DMS 273 (cell line): ENCODE data around the gene RBM22.
A peak's percentile ranks its signal among the peaks of the same experiment; 100 is the strongest.

Source experiments
- DNase-seq: peaks from one replicate; lab custom pipeline; 2025; ENCODE audit not compliant: unreplicated experiment; lab: John Stamatoyannopoulos, UW

RBM22 gene

GRCh38 chr5:150672884-150673275 is 28.0 kb downstream of the RBM22 start:
- no peak for DNase-seq

GRCh38 chr5:150672237-150672883 is 28.5 kb downstream of the RBM22 start:
- DNase-seq, result peak; percentile 49

DNA sequence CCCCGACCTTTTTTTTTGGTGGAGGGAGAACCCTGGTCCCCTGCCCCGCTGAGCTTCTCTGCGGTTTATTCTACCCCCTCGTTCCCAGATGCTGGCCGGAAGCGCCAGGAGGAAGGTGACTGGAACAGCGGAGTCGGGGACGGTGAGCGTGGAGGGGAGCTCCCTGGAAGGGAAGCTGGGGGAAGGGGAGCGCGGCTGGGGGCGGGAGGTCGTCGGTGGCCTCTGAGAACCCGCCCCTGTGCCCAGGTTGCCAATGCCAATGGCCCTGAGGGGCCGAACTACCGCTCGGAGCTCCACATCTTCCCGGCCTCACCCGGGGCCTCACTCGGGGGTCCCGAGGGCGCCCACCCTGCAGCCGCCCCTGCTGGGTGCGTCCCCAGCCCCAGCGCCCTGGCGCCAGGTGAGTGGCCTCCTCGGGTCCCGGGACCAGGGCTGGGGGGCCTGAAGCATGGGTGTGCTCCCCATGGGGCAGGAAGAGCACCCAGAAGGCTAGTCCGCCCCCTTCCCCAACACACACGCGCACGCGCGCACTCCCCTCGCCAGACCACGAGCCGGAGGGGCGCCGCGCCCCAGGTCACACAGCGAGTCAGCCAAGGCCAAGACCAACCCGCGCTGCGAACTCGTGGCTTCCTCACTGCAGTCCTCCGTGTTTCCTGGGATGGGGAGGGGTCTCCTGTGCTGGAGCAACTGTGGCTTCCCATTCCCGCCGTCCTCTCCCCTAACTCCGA is 29.2 kb downstream of the RBM22 start:
- DNase-seq, result peak; percentile 40

GRCh38 chr5:150670948-150671310 is 29.9 kb downstream of the RBM22 start:
- DNase-seq, result no peak

DNA sequence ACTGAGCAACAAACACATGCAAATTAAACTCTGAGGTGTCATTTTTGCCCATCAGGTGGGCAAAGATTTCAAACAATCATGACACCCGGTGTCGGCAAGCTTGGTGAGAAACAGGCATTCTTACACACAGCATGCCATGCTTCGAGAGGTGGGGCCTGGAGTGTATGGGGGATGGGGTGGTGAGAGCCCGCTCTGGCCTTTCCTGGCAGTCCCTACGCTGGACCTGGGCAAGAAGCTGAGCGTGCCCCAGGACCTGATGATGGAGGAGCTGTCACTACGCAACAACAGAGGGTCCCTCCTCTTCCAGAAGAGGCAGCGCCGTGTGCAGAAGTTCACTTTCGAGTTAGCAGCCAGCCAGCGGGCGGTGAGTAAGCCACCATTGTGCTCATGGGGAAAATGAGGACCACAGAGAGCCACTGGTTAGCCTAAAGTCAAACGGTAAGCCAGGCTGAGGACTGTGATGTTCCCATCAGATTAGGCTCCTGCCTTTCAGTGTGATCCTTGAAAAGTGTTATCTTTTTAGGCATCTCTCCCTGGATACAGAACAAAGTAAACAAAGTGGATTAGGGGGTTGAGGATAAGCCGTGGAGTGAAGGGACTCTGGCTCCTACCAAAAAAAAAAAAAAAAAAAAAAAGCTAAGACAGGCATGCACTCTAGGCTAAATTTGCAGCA is 30.5 kb downstream of the RBM22 start:
- DNase-seq, result no peak

GRCh38 chr5:150665044-150665443 is 35.8 kb downstream of the RBM22 start:
- no peak for DNase-seq

DNA sequence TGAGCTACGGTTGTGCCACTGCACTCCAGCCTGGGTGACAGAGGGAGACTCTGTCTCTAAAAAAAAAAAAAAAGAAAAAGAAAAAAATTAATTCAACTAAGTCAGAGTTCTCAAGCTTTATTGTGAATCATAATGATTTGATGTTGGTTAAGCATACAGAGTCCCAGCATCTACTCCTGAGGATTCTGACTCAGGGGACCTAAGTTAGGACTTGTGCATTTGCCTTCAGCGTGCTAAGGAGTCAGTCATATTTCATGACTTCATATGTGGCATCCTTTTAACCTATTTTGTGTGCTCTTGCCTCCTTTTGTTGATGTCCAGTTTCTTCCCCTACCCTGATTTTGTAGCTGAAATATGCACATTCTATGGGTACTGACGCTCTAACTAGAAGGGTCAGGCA is 36.9 kb downstream of the RBM22 start:
- no peak for DNase-seq

DNA sequence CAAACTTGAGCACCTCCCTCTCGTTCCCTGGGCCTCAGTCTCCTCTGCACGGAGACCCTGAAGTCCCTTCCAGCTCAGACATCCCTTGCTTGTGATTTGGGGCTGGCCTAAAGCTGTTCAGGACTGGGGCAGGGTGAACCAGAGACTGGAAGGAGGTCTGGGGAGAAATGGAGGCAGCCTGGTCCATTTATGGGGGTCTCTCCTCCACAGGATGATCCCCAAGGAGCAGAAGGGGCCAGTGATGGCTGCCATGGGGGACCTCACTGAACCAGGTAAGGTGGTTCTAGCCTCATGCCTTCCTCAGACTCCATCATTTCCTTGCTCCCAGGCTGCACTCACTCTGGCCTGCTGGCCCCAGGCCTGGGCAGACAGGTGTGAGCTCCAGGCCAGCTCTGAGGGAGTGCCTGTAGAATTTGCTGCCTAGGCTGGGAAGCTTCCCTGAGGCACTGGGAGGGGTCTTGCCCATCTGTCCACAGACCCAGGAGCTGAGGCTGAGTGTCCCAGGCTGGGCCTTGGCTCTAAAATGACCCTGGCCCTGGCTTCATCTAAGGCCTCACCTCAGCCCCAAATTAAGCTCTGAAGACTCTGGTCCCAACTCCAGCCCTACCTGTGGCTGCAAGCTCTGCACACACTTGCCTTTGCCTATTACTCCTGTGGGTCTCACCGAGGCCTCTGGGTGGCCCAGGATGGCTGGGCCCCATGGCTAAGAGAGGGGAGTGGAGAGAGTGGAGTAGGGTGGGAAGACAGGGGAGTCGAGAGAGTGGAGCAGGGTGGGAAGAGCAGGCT is 37.9 kb downstream of the RBM22 start:
- DNase-seq, result peak; percentile 10

DNA sequence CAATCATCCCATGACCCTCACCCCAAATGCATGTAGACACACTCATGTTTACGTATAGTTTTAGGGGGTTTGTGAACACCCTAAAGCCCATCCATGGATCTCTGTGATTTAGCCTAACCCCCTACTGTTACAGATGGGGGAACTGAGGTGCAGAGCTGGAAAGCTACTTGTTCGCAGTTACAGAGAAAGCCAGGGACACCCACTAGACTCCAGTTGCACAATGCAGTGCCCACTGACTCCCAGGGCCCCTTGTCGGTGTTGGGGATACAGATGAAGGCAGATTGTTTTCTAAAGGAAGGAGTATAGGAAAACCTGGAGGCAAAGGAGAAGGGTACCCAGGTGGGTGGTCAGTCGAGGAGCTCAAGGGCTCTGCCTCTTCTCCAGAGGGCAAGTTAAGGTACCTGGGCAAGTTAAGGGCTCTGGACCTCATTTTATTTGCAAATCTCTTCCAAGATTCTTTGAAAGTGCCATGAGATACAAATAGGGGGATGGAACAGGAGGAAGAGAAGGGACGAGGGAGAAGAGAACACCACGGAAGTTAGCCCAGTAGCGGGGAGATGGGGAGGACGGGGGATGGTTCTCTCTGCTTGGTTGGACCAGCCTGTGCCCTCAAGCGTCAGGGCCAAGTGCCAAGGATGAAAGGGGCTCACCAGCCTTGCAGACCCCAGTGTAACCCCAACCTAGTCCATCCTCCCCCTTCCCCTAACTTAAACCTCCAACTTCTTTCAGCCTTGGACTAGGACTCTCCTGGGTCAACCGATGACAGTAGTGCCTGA is 38.9 kb downstream of the RBM22 start:
- DNase-seq, result no peak

- no peak for DNase-seq
Measured at GRCh38 chr5:150661086-150661485, 39.8 kb downstream of the RBM22 start, which contains the start of gene MYOZ3. MYOZ3 (plus strand) TSS chr5:150661251; CDS start chr5:150662942, 1,691 bp downstream.

GRCh38 chr5:150660108-150660831 is 40.6 kb downstream of the RBM22 start:
- DNase-seq, result no peak

DNA sequence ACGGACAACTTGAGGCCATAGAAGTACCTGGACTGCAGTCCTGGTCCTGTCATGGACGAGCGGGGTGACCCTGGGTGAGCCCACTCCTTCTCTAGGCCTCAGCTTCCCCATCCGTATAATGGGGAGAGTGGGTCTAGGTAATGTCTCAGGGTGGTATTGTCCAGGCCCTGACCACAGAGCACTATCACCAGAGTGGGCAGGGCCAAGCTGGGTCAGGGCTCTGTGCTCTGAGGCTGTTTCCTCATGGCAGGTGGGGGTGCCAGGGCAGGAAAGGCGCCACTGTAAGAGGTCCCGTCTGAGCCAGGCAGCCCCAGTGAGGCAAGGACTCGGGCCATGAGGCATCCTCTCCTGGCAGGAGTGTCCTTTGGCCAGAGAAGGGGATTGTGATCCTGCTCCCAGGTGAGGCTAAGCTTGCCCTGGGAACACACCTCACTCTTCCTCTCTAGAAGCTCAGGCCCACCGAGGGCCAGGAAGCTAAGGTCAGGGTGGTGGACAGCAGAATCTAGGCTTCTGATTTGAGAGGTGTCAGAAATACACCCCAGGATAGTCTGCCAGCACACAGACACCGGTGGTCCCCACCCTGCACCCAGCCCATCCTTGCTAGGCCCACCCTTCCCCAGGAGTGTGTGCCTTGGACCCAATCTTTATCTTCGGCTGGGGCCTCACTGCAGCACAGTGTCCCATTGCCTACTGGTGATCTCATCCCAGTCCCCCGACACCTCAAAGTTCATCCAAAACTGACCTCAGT is 41.3 kb downstream of the RBM22 start:
- no peak for DNase-seq

- no peak for DNase-seq
Measured at GRCh38 chr5:150658699-150659265, 42.1 kb downstream of the RBM22 start.

GRCh38 chr5:150658121-150658520 is 42.7 kb downstream of the RBM22 start:
- DNase-seq, result no peak

GRCh38 chr5:150656191-150657132 is 44.4 kb downstream of the RBM22 start:
- peak; percentile 90 for DNase-seq

DNA sequence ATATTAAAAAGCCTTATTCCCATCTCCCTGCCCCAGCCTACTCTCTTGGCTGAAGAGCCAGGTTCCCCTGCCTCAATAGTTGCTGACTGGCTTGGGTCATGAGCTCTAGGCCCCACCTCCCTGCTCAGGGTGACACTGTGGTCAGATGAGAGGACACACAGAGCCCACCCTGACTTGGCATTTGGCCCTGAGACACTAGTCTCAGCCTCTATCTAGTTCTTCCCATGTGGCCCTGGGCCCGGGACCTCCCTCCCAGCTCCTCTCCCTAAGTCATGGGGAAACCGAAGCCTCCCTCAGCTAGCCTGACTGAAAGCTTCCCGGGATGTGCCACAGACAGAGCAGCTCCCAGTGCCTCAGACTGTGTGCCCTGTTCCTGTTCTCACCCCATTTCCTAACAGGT is 45.6 kb downstream of the RBM22 start:
- no peak for DNase-seq

GRCh38 chr5:150653762-150654556 is 46.9 kb downstream of the RBM22 start:
- no peak for DNase-seq
